HG02763 (cell line): ENCODE measurements around the gene RASA4.
A peak's percentile ranks its signal among the peaks of the same experiment; 100 is the strongest.
"Not testable (repeated sequence)": the region's sequence is repeated elsewhere in the genome, so short reads cannot be mapped to it uniquely, and the experiment has no call there.

Experiments
- ATAC-seq: cut with Tn5 transposase; IDR thresholded peaks from one replicate; pipeline ENCODE4 v1.9.1; 2021; ENCODE audit warnings: mild to moderate bottlenecking, moderate library complexity; ENCODE audit not compliant: unreplicated experiment

RASA4 gene

GRCh38 chr7:102616507-102617125 is at the start of gene RASA4:
TSS of gene RASA4 (minus strand) at chr7:102616756. CDS start at chr7:102616689, 67 bp downstream.
- peak; percentile 75 for ATAC-seq

DNA sequence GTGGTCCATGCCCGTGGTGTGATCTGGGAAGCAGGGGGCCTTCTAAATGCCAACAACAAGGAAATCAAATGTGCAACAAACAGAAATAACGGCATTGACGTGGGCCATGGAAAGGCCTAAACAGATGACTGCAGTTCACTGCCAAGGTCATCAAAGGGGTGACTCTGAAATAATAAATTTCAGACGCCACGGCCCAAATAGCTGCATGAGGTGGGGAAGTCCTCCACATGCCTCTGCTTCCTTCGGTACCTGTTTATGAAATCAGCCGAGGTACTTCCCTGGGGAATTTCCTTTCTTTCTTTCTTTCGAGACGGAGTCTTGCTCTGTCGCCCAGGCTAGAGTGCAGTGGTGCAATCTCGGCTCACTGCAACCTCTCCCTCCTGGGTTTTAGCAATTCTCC is 48.2 kb upstream of the RASA4 start:
- ATAC-seq = not testable (repeated sequence)

GRCh38 chr7:102649924-102650323 is 33.4 kb upstream of the RASA4 start, which contains the start of gene SPDYE2B:
TSS of gene SPDYE2B (plus strand) at chr7:102650319. CDS start at chr7:102652349, 2,030 bp downstream.
- ATAC-seq = not testable (repeated sequence)

DNA sequence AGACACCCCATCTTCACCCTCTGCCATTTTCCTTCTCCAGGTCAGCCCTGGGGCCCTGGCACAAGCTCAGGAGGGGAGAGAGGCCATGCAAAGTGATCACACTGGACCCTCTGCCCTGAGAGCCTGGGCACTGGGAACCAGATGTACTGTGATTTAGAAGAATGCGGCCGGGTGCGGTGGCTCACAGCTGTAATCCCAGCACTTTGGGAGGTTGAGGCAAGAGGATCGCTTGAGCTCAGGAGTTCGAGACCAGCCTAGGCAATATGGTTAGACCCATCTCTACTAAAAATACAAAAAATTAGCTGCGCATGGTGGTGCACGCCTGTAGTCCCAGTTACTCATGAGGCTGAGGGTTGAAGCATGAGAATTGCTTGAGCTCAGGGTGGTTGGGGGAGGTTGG is 31.3 kb upstream of the RASA4 start:
- ATAC-seq = not testable (repeated sequence)

- ATAC-seq = not testable (repeated sequence)
These were observed 26.8 kb upstream of the RASA4 start for GRCh38 chr7:102643404-102643803.

- not testable (repeated sequence) for ATAC-seq
These were observed 26.1 kb upstream of the RASA4 start, which contains the start of gene UPK3BL1 for GRCh38 chr7:102642691-102643090. TSS of gene UPK3BL1 (minus strand) at chr7:102642791. CDS start at chr7:102642741, 50 bp downstream.

- peak; percentile 6 for ATAC-seq
These were observed 22.3 kb upstream of the RASA4 start for GRCh38 chr7:102638848-102639247.

- not testable (repeated sequence) for ATAC-seq
These were observed 20.4 kb upstream of the RASA4 start for GRCh38 chr7:102636956-102637355.

GRCh38 chr7:102635354-102635753 is 18.8 kb upstream of the RASA4 start:
- not testable (repeated sequence) for ATAC-seq

DNA sequence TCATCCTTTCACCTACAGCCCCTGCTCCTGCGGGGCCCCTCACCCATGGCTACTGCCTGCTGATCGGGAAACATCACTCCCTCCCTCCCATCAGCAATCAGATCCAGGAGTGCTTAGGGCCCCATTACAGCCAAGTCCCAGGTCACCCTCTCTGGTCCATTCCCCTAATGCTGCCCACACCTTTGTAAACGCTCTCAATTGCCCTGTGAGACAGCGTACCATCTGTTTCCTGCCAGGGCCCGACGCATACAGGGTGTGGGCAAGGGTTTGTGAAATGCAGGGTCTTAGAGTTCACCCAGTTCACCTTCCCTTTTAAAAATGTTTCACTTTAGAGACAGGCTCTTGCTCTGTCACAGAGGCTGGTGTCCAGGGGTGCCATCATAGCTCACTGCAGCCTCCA is 17.7 kb upstream of the RASA4 start:
- not testable (repeated sequence) for ATAC-seq

DNA sequence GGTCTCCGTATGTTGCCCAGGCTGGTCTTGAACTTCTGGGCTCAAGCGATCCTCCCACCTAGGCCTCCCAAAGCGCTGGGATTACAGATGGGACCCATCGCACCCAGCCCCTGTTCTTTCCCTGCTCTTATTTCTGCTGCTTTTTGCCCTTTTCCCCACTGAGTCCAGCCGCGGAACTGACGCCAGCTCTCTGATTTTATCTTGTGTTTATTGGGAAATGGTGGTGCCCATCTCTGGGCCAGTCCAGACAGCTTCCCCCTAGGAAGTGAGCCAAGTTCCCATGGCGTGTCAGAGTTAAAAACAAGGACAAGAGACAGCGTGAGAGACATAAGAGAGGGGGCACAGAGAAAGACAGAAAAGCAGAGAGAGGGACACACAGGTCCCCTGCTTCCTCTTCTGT is 14.1 kb upstream of the RASA4 start:
- ATAC-seq = not testable (repeated sequence)

- ATAC-seq = not testable (repeated sequence)
These were observed 10.8 kb upstream of the RASA4 start for GRCh38 chr7:102627271-102627904.

GRCh38 chr7:102618122-102618521 is 1.6 kb upstream of the RASA4 start:
- ATAC-seq = not testable (repeated sequence)

GRCh38 chr7:102615930-102616329 is 626 bp downstream of the RASA4 start:
- not testable (repeated sequence) for ATAC-seq

GRCh38 chr7:102614873-102615272 is 1.7 kb downstream of the RASA4 start:
- not testable (repeated sequence) for ATAC-seq

DNA sequence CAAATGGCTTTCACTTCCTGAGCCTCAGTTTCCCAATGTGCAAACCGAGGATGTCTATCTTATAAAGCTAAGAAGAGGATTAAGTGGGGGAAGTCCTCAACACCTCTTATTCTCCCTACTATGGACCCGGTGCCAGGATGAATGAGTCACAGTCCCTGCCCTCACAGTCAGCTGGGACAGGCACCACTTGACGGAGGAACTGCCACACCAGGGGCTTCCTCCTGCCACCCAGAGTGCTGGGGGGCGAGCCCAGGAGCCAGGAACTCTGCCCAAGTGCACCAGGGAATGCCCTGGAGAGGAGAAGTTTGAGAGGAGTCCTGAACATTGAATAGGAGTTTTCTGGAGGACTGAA is 2.2 kb downstream of the RASA4 start:
- ATAC-seq = peak; percentile 20

GRCh38 chr7:102613575-102614345 is 2.8 kb downstream of the RASA4 start:
- ATAC-seq = peak; percentile 58

DNA sequence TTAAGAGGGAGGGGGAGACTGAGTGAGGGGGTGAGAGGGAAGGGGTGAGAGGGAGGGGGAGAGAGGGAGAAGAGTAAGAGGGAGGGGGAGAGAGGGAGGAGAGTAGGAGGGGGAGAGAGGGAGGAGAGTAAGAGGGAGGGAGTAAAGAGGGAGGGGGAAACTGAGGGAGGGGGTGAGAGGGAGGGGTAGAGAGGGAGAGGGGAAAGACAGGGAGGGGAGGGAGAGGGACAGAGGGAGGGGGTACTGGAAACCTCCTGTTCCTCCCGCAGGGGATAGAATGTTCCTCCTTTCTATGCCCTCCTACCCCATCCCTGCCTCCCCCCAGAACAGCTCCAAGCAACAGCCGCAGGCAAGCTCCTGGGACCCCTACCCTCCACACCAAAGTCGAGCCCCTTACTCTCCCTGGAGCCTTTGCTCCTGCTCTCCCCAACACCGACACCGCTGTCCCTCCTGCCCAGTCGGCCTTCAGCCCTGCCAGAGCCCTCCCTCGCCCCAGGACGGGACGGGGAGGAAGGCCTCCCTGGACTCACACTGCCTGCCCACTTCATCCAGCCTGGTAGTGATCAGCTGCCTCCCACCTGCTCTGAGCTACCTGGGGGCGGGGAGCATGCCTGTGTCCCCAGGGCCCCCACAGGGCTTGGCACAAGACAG is 4.8 kb downstream of the RASA4 start:
- not testable (repeated sequence) for ATAC-seq

DNA sequence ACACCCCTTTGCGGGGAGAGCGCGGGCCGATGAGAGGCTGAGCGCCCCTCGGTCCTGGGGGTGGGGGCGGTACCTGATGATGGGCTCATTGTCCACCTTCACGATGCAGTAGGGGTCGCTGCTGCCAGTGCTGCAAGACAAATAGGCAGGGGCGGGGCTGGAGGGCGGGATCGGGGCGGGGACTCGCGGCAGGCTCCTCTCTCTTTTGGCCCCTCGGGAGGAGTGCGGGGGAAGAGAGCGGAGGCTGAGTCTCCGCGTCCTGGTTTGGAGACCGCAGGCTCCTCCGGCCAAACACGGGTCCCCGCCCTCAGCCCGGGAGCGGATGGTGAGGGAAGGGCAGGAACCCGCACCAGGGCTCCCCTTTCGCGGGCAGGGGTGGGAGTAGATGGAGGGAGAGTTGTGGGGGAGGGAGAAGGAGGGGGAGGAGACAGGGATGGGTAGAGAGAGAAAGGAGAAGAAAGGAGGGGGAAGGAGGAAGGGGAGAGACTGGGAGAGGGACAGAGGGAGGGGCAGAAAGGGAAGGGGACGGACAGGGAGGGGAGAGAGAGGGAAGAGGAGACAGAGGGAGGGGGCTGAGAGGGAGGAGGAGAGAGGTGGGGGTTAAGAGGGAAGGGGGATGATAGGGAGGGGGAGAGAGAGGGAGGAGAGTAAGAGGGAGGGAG is 5.4 kb downstream of the RASA4 start:
- peak; percentile 31 for ATAC-seq

- not testable (repeated sequence) for ATAC-seq
These were observed 6.1 kb downstream of the RASA4 start for GRCh38 chr7:102610441-102610840.
